Retinal pigment epithelial cell (primary cell): ENCODE measurements around the gene SLC43A3.
"Not testable (repeated sequence)": the region's sequence is repeated elsewhere in the genome, so short reads cannot be mapped to it uniquely, and the experiment has no call there.

ENCODE experiments used
- DNase-seq: peaks from one replicate; pipeline ENCODE4 v3.0.0-alpha.2; 2010; ENCODE audit warnings: low read depth
- H3K4me3 ChIP-seq: 2 replicates; pipeline ENCODE4 v1.5.1; 2011; ENCODE audit warnings: mild to moderate bottlenecking, low read length, control low read depth, moderate library complexity
- CTCF ChIP-seq: conservative IDR thresholded peaks from 2 replicates; pipeline ENCODE4 v1.5.1; 2011; ENCODE audit warnings: low read depth, low read length, control low read depth, inconsistent platforms

SLC43A3 gene

DNA sequence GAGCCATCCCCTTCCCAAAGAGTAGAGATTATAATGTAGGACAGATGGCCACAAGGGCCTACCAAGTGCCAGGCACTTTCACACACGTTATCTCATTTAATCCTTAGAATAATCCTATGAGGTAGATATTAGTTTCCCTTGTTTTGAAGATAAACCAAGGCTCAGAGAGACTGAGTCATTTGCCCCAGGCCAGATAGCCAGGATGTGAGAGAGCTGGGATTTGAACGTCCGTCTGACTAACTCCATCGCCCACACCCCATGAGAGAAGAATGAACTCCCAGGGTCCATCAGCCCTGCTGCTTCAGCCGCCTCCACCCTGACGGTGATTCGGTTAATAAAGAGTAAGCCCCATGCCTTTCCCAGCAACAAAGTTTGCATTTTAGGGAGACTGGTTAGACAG is 56.7 kb downstream of the SLC43A3 start:
- H3K4me3 ChIP-seq: no peak overlapping the region
- TF ChIP-seq CTCF: no peak
- DNase-seq: no peak

- DNase-seq: no peak
- no peak overlapping the region for H3K4me3 ChIP-seq
- TF ChIP-seq CTCF: no peak
Measured at GRCh38 chr11:57368845-57369232, 58.1 kb downstream of the SLC43A3 start.

DNA sequence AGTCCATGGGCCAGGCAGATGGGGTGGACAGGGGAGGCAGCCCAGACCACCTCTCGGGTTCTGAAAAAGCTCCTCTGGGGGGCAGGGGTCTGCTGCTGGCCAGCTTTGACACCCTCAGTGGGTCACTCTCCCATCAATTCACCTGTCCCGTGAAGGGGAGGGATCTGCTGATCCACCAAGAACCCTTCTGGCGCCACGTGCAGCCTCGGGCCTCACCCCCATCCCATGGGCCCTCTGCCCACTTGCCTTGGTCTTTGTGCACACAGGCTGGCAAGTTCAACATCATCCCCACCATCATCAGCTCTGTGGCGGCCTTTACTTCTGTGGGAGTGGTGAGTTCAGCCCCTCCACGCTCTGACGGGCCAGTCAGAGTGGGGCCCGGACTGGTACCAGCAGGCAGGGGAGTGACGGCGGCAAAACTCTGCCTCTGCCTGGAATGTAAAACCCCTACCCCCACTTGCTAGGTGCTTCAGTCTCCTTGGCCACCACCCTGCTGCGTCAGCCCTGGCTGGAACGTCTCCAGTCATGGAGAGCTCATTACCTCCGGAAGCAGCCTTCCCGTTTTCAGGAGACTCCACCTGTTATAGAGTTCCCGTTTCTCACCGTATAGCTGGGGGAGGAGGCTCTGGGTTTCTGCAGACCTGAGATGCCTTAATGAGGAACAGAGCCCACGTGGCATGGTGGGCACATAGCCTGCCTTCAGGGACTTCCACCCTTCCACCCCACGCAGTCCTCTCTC is 58.6 kb downstream of the SLC43A3 start:
- H3K4me3 ChIP-seq: no peak overlapping the region
- DNase-seq: no peak
- TF ChIP-seq CTCF: no peak

GRCh38 chr11:57364851-57365660 is 61.9 kb downstream of the SLC43A3 start:
- no peak for TF ChIP-seq CTCF
- no peak overlapping the region for H3K4me3 ChIP-seq
- no peak for DNase-seq

GRCh38 chr11:57363131-57364080 is 63.5 kb downstream of the SLC43A3 start:
- TF ChIP-seq CTCF: no peak
- DNase-seq: no peak
- H3K4me3 ChIP-seq: no peak overlapping the region

DNA sequence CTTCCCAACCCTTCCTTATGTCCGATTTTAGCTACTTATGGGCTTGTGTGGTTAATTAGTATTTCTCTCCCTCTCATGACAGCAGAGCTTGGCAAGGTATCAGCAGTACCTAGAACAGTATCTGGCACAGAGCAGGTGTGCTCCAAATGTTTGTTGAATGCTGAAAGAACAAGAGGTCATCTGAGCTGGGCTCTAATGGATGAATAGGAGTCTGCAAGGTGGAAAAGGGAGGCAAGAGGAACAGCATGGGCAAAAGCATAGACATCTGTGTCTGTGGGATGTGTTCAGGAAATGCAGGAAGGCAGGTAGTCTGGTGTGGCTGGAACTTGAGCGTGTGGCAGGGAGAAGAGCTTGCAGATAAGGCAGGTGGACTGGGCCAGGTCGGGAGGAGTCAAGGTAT is 65.0 kb downstream of the SLC43A3 start:
- TF ChIP-seq CTCF: no peak
- DNase-seq: no peak
- H3K4me3 ChIP-seq: no peak overlapping the region

DNA sequence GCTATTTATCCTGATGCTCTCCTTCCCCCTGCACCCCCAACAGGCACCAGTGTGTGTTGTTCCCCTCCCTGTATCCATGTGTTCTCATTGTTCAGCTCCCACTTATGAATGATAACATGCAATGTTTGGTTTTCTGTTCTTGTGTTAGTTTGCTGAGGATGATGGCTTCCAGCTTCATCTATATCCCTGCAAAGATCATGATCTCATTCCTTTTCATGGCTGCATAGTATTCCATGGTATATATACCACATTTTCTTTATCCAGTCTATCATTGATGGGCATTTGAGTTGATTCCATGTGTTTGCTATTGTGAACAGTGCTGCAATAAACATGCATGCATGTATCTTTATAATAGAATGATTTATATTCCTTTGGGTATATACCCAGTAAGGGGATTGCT is 65.5 kb downstream of the SLC43A3 start:
- DNase-seq, H3K4me3 ChIP-seq: not testable (repeated sequence)
